T-cell (primary cell): ENCODE measurements around the gene GBP2. TPM values are rescaled to one million over a fixed set of nuclear protein-coding genes. Genes with fewer than 3 reads are reported as not detected.

Experiments used
- ATAC-seq, 4 experiments: fragments of 200-7000 bp in 3 of 4; fragments of 150-1000 bp in 1 of 4; cut with Tn5 transposase; replicated peaks in 1 of 4; 1 replicate in 3 of 4; 2 replicates in 1 of 4; pipeline ENCODE4 v1.10.0; 2021; ENCODE audit warnings: moderate library complexity in 3 of 4, mild to moderate bottlenecking in 2 of 4, moderate number of reproducible peaks in 1 of 4
- CTCF ChIA-PET, 2 donors: fragments of 300-600 bp; sonication (Branson Sonifier 250); formaldehyde crosslinking; loops; one replicate each; lab custom pipeline; 2022; ENCODE audit warnings: antibody characterized with exemption in 2 of 2; lab: Charles Lee
- POLR2A ChIA-PET, 2 donors: fragments of 300-600 bp; sonication (Branson Sonifier 250); formaldehyde crosslinking; loops; one replicate each; lab custom pipeline; 2022; ENCODE audit warnings: antibody characterized with exemption in 2 of 2; lab: Charles Lee
- DNase-seq, 35 experiments: peaks; one replicate each; pipeline versions ENCODE4 v3.0.0 to v3.0.0-alpha.2; 2013 to 2023
- H3K27ac ChIP-seq: one replicate; pipeline ENCODE4 v1.5.1; 2013; ENCODE audit warnings: low read length
- H3K27me3 ChIP-seq, 2 experiments: replicated peaks in 1 of 2; 1 replicate in 1 of 2; 2 replicates in 1 of 2; pipeline versions ENCODE4 v1.6.1 to v1.7.0; 2013; ENCODE audit warnings: low read length in 1 of 2, mixed read lengths in 1 of 2; ENCODE audit not compliant: control insufficient read depth in 2 of 2, insufficient read depth in 2 of 2; ENCODE audit errors: extremely low read depth in 1 of 2
- H3K36me3 ChIP-seq, 2 donors: 1 replicate in 1 of 2; 2 replicates in 1 of 2; pipeline versions ENCODE4 v1.6.1 to v1.7.0; 2013; ENCODE audit warnings: low read length in 1 of 2; ENCODE audit not compliant: control insufficient read depth in 2 of 2, insufficient read depth in 1 of 2; ENCODE audit errors: extremely low read depth in 1 of 2
- H3K4me1 ChIP-seq, 2 experiments: 1 replicate in 1 of 2; 2 replicates in 1 of 2; pipeline versions ENCODE4 v1.6.1 to v1.7.0; 2013; ENCODE audit warnings: low read length in 2 of 2, mixed read lengths in 1 of 2; ENCODE audit not compliant: insufficient read depth in 2 of 2, control insufficient read depth in 1 of 2; ENCODE audit errors: extremely low read depth in 1 of 2
- H3K4me3 ChIP-seq, 2 donors: 1 replicate in 1 of 2; 2 replicates in 1 of 2; pipeline versions ENCODE4 v1.5.1 to v1.7.0; 2013; ENCODE audit warnings: mild to moderate bottlenecking in 2 of 2, low read length in 1 of 2, moderate library complexity in 1 of 2; ENCODE audit not compliant: control insufficient read depth in 1 of 2; ENCODE audit errors: extremely low read depth in 1 of 2
- H3K9me3 ChIP-seq: 2 replicates; pipeline ENCODE4 v1.7.0; 2013
- H3K27ac Mint-ChIP-seq, 2 donors: one replicate each; pipeline ENCODE4 v1.8.0; 2020 to 2021; ENCODE audit warnings: mild to moderate bottlenecking in 2 of 2, mixed read lengths in 2 of 2
- H3K27me3 Mint-ChIP-seq, 2 donors: one replicate each; pipeline ENCODE4 v1.8.0; 2021 to 2022; ENCODE audit warnings: mixed read lengths in 2 of 2
- H3K36me3 Mint-ChIP-seq: one replicate; pipeline ENCODE4 v1.8.0; 2021; ENCODE audit warnings: mixed read lengths
- H3K4me1 Mint-ChIP-seq, 3 donors: one replicate each; pipeline ENCODE4 v1.8.0; 2020 to 2022; ENCODE audit warnings: mixed read lengths in 3 of 3, mild to moderate bottlenecking in 1 of 3
- H3K4me3 Mint-ChIP-seq, 3 donors: one replicate each; pipeline ENCODE4 v1.8.0; 2020 to 2022; ENCODE audit warnings: mild to moderate bottlenecking in 3 of 3, mixed read lengths in 3 of 3, moderate library complexity in 3 of 3
- H3K9me3 Mint-ChIP-seq, 3 donors: one replicate each; pipeline ENCODE4 v1.8.0; 2020 to 2022; ENCODE audit warnings: mixed read lengths in 3 of 3
- WGBS: methylation state at CpG from one replicate; pipeline ENCODE4 v1.1.5; 2013; ENCODE audit warnings: missing lambda C conversion rate; ENCODE audit not compliant: insufficient coverage; 5-methylcytosine and 5-hydroxymethylcytosine counted together
- total RNA-seq, 35 experiments: library from RNA in 6 of 35; stranded (reverse) in 6 of 35; fragments of 120-200 nt in 1 of 35; gene quantifications; one replicate each; pipeline versions ENCODE4 v1.2.1 to v1.2.4 and lab custom pipeline; 2013 to 2026

Gene GBP2
- total RNA-seq, 5 donors from 2014 or later (not counting 1 experiment from before 2014, with no cell fraction given) = 82.2 to 226 (median 186) TPM

DNA sequence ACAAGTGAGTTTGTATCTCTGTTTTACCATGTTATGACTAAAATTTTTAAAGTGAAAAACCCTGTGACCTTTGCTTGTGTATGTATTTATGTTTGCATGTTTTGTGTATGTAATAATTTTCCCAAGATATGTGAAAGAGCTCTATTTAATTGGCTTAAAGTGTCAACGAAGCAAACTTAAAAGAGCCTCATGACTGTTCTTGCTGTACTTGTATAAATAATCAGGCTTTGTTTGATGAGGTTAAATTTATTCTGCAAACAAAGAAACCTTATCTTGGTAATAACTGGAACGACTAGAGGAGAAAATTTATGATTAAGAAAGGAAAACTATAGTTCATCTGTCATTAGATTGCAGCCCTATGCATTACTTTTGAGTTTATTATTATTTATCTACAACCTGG, 43.3 kb upstream of the GBP2 start:
- ATAC-seq (no peak), DNase-seq (no peak)
- Mint-ChIP-seq H3K4me1 (peaks cover 0 to 5% (median 0%) of the 10 kb centered on the region in 3 donors), H3K27ac (no peak overlapping the region), H3K36me3 (no peaks in the 10 kb centered on the region), H3K9me3 (peaks cover 0 to 3% (median 2%) of the 10 kb centered on the region in 3 donors), H3K4me3 (no peak overlapping the region), H3K27me3 (no peaks in the 10 kb centered on the region)
- Histone ChIP-seq H3K4me1 (no peaks in the 10 kb centered on the region), H3K4me3 (no peak overlapping the region), H3K9me3 (no peaks in the 10 kb centered on the region), H3K27ac (no peak overlapping the region), H3K27me3 (no peaks in the 10 kb centered on the region), H3K36me3 (no peaks in the 10 kb centered on the region)
- CTCF ChIA-PET = interaction anchor here in 1 of 2 donors (1.3 kb wide), 1 partner anchor 10 kb away, joined by 3 read pairs; no protein-coding TSS in a partner anchor
- POLR2A ChIA-PET = no interaction called here
- WGBS = no CpG with 5 or more reads among the region's 2 CpGs

DNA sequence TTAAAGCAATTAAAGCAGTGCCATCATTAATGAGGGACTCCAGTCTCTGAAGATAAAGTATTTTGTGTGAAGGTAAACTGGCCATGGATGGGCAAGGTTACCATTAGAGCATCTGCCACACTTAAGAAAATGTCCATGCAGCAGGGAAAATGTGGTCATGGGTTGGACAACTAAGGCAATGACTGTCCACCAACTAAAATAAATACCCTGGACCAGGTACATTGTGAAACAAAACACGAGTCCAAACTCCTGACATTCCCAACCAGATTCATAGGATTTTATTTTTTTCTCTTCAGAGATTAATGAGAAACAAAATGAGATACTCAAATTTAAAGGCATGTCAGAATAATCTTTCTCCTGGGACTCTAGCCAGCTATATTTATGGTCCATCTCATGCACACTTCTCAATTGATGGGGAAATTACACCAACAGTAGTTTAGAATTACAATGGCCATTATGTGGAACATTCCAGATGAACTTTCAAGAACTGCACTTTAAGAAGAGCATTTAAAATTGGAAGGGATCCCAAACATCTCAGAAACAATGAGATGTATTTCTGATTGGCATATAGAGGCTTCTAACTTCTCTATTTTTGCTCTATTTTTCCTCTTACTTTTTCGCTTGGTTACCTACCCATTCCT, 41.8 kb upstream of the GBP2 start:
- Histone ChIP-seq H3K4me1 (no peaks in the 10 kb centered on the region), H3K36me3 (no peaks in the 10 kb centered on the region), H3K9me3 (no peaks in the 10 kb centered on the region), H3K27ac (no peak overlapping the region), H3K27me3 (no peaks in the 10 kb centered on the region), H3K4me3 (no peak overlapping the region)
- Mint-ChIP-seq H3K9me3 (peaks cover 0 to 3% (median 2%) of the 10 kb centered on the region in 3 donors), H3K27ac (no peak overlapping the region), H3K4me1 (peaks cover 0 to 5% (median 0%) of the 10 kb centered on the region in 3 donors), H3K4me3 (no peak overlapping the region), H3K36me3 (no peaks in the 10 kb centered on the region), H3K27me3 (no peaks in the 10 kb centered on the region)
- ATAC-seq (no peak), DNase-seq (no peak)
- CTCF ChIA-PET = interaction anchor here in 1 of 2 donors (0.5 kb wide), 1 partner anchor 11 kb away, joined by 3 read pairs; no protein-coding TSS in a partner anchor
- no CpG with 5 or more reads among the region's 2 CpGs for WGBS
- POLR2A ChIA-PET = no interaction called here

DNA sequence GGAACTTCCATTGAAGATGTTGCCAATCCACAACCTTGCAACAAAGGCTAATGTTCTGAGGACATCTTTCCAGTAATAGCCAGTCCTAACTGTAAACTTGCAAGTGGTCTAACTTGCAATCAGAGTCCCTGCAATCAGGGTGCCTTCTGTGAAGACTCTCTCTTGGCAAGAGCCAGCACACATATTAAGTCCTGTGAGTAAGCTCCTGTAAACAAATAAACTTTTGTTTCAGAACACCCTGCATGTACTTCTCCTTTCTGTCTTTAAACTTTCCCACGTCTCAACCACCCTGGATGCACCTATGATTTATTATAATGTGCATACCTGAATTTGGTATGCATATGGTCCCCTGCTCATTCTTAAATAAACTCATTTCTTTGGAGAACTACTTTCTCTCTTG, 40.8 kb upstream of the GBP2 start:
- no peaks in the 10 kb centered on the region for H3K27me3 Mint-ChIP-seq
- no peak overlapping the region for H3K27ac ChIP-seq
- ATAC-seq (no peak), DNase-seq (no peak)
- H3K27me3 ChIP-seq = no peaks in the 10 kb centered on the region
- H3K9me3 Mint-ChIP-seq = peaks cover 1 to 4% (median 4%) of the 10 kb centered on the region in 3 donors
- no peak overlapping the region for H3K4me3 Mint-ChIP-seq
- H3K27ac Mint-ChIP-seq = no peak overlapping the region
- peaks cover 0 to 5% (median 0%) of the 10 kb centered on the region in 3 donors for H3K4me1 Mint-ChIP-seq
- H3K4me3 ChIP-seq = no peak overlapping the region
- peaks cover under 1% of the 10 kb centered on the region for H3K36me3 Mint-ChIP-seq
- WGBS = no CpG with 5 or more reads among the region's 1 CpG
- POLR2A ChIA-PET = no interaction called here
- CTCF ChIA-PET = no interaction called here
- no peaks in the 10 kb centered on the region for H3K4me1 ChIP-seq
- H3K36me3 ChIP-seq = no peaks in the 10 kb centered on the region
- H3K9me3 ChIP-seq = no peaks in the 10 kb centered on the region

DNA sequence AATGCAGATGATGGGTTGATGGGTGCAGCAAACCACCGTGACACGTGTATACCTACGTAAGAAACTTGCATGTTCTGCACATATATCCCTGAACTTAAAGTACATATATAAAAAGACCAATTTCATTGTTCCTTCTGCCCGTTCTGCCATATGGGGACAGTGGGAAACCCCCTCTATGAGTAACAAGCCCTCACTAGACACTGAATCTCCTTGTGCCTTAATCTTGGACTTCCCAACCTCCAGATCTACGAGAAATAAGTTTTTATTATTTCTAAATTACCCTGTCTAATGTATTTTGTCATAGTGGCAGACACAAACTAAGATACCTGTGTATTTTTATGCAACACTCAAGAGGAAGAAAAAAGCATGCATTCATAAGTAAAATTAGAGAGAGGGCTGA, 39.9 kb upstream of the GBP2 start:
- H3K9me3 ChIP-seq = no peaks in the 10 kb centered on the region
- peaks cover 7 to 13% (median 8%) of the 10 kb centered on the region in 3 donors for H3K9me3 Mint-ChIP-seq
- H3K27ac Mint-ChIP-seq = no peak overlapping the region
- H3K4me3 ChIP-seq = no peak overlapping the region
- ChIA-PET POLR2A (no interaction called here), CTCF (no interaction called here)
- no peak overlapping the region for H3K4me3 Mint-ChIP-seq
- no peaks in the 10 kb centered on the region for H3K27me3 ChIP-seq
- H3K27ac ChIP-seq = no peak overlapping the region
- no CpG with 5 or more reads among the region's 5 CpGs for WGBS
- H3K36me3 Mint-ChIP-seq = peaks cover 4% of the 10 kb centered on the region
- DNase-seq (no peak), ATAC-seq (no peak)
- H3K4me1 ChIP-seq = no peaks in the 10 kb centered on the region
- peaks cover 0 to 2% (median 0%) of the 10 kb centered on the region in 3 donors for H3K4me1 Mint-ChIP-seq
- no peaks in the 10 kb centered on the region for H3K36me3 ChIP-seq
- no peaks in the 10 kb centered on the region for H3K27me3 Mint-ChIP-seq

DNA sequence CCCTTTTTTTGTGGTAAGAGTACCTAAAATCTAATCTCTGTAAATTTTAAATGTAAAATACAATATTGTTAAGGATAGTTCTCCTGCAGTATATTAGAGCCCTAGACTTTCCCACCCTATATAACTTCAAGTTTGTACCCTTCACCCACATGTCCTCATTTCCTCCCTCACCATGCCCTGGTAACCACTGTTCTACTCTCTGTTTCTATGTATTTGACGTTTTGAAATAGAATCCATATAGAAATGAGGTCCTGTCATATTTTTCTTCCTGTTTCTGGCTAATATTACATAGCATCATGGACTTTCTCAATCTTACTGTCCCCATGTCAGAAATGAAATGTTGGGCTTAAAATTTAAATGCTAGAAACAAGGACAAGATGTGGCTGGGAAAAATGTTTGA, 25.1 kb upstream of the GBP2 start:
- no peak overlapping the region for H3K27ac ChIP-seq
- ATAC-seq = no peak
- no peaks in the 10 kb centered on the region for H3K4me1 ChIP-seq
- Mint-ChIP-seq H3K27me3 (peaks cover 1 to 4% of the 10 kb centered on the region in 2 donors), H3K36me3 (peaks cover 9% of the 10 kb centered on the region), H3K4me1 (peaks cover 5 to 6% (median 5%) of the 10 kb centered on the region in 3 donors), H3K9me3 (peaks cover 0 to 6% (median under 1%) of the 10 kb centered on the region in 3 donors), H3K27ac (no peak overlapping the region), H3K4me3 (no peak overlapping the region)
- no CpG with 5 or more reads among the region's 1 CpG for WGBS
- H3K27me3 ChIP-seq = no peaks in the 10 kb centered on the region
- no peak for DNase-seq
- ChIA-PET CTCF (no interaction called here), POLR2A (no interaction called here)
- H3K36me3 ChIP-seq = no peaks in the 10 kb centered on the region
- no peak overlapping the region for H3K4me3 ChIP-seq
- H3K9me3 ChIP-seq = no peaks in the 10 kb centered on the region

DNA sequence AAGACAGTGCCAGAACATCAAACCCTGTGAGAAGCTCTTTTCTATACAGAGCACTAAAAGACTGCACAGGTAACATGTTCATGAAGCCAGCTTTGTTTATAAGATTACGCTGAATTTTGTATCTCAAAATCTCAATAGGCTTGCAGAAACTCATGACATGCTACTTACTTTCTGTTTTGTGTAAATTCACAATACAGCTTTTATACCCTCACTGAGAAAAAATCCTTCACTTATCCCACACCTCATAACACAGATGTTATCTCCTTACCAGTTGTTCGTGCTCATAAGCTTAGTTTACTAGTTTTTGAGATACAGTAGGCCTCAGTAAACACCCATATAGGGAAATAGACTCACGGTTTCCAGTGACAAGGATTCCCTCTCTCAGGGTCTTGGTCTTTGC, 24.1 kb upstream of the GBP2 start:
- DNase-seq (no peak), ATAC-seq (no peak)
- POLR2A ChIA-PET = interaction anchor here in 1 of 2 donors (0.6 to 0.7 kb wide), 2 partner anchors 25 to 385 kb away, joined by 3 read pairs; no protein-coding TSS in a partner anchor
- no peaks in the 10 kb centered on the region for H3K36me3 ChIP-seq
- 73% methylated on average over 1 of the region's 3 CpGs for WGBS
- CTCF ChIA-PET = interaction anchor here in 1 of 2 donors (0.6 kb wide), 1 partner anchor 139 kb away, joined by 3 read pairs; no protein-coding TSS in a partner anchor
- no peaks in the 10 kb centered on the region for H3K4me1 ChIP-seq
- H3K27ac ChIP-seq = no peak overlapping the region
- H3K27me3 ChIP-seq = no peaks in the 10 kb centered on the region
- H3K9me3 Mint-ChIP-seq = no peaks in the 10 kb centered on the region
- H3K4me1 Mint-ChIP-seq = peaks cover 7 to 10% (median 9%) of the 10 kb centered on the region in 3 donors
- peaks cover 1 to 4% of the 10 kb centered on the region in 2 donors for H3K27me3 Mint-ChIP-seq
- peaks cover 3% of the 10 kb centered on the region for H3K36me3 Mint-ChIP-seq
- no peak overlapping the region for H3K4me3 Mint-ChIP-seq
- no peak overlapping the region for H3K27ac Mint-ChIP-seq
- H3K4me3 ChIP-seq = no peak overlapping the region
- H3K9me3 ChIP-seq = no peaks in the 10 kb centered on the region
